B cell (primary cell): ENCODE data around the gene ERCC3. TPM values are rescaled to one million over a fixed set of nuclear protein-coding genes. Genes with fewer than 3 reads are reported as not detected.
A peak's percentile ranks its signal among the peaks of the same experiment; 100 is the strongest.

Experiments
- ATAC-seq: fragments of 200-7000 bp; cut with Tn5 transposase; one replicate; pipeline ENCODE4 v1.10.0; 2021; ENCODE audit warnings: low read depth, mild to moderate bottlenecking, moderate number of reproducible peaks, moderate library complexity
- CTCF ChIA-PET: fragments of 350-600 bp; sonication (Branson Sonifier 250); formaldehyde crosslinking; loops from one replicate; lab custom pipeline; 2021; ENCODE audit warnings: antibody characterized with exemption, inconsistent platforms; lab: Charles Lee
- POLR2A ChIA-PET: fragments of 350-600 bp; sonication (Branson Sonifier 250); formaldehyde crosslinking; loops from one replicate; lab custom pipeline; 2021; ENCODE audit warnings: antibody characterized with exemption; lab: Charles Lee
- DNase-seq: peaks from one replicate; pipeline ENCODE4 v3.0.0; 2013
- H2AFZ ChIP-seq: 2 replicates; pipeline ENCODE4 v1.6.1; 2012; ENCODE audit warnings: mild to moderate bottlenecking, low read depth, low read length; ENCODE audit not compliant: insufficient read depth, poor library complexity, severe bottlenecking
- H3K27ac ChIP-seq, 2 donors: 1 replicate in 1 of 2; 2 replicates in 1 of 2; pipeline ENCODE4 v1.5.1; 2012 to 2013; ENCODE audit warnings: low read length in 2 of 2, mild to moderate bottlenecking in 2 of 2, moderate library complexity in 1 of 2
- H3K27me3 ChIP-seq, 4 experiments: fragments of 200-600 bp in 1 of 4; sonication (generic) in 1 of 4; replicated peaks in 1 of 4; 1 replicate in 2 of 4; 2 replicates in 2 of 4; pipeline versions ENCODE4 v1.6.1 to v1.7.0; 2013 to 2016; ENCODE audit warnings: low read length in 3 of 4, mild to moderate bottlenecking in 2 of 4, mixed read lengths in 1 of 4, moderate library complexity in 1 of 4; ENCODE audit not compliant: insufficient read depth in 4 of 4, control insufficient read depth in 3 of 4; ENCODE audit errors: control extremely low read depth in 1 of 4
- H3K36me3 ChIP-seq, 2 experiments: replicated peaks in 1 of 2; 1 replicate in 1 of 2; 2 replicates in 1 of 2; pipeline versions ENCODE4 v1.6.1 to v1.7.1; 2013; ENCODE audit warnings: low read length in 1 of 2; ENCODE audit not compliant: insufficient read depth in 2 of 2, control insufficient read depth in 1 of 2; ENCODE audit errors: control extremely low read depth in 1 of 2, extremely low read depth in 1 of 2
- H3K4me1 ChIP-seq, 2 donors: fragments of 200-600 bp in 1 of 2; sonication (generic) in 1 of 2; 1 replicate in 1 of 2; 2 replicates in 1 of 2; pipeline versions ENCODE4 v1.5.1 to v1.6.1; 2013 to 2017; ENCODE audit warnings: low read length in 2 of 2; ENCODE audit not compliant: control insufficient read depth in 2 of 2, insufficient read depth in 2 of 2
- H3K4me2 ChIP-seq: replicated peaks from 2 replicates; pipeline ENCODE3; 2012; ENCODE audit warnings: mild to moderate bottlenecking, low read depth, low read length; ENCODE audit not compliant: poor library complexity, severe bottlenecking
- H3K4me3 ChIP-seq, 5 experiments: fragments of 200-600 bp in 1 of 5; sonication (generic) in 1 of 5; 1 replicate in 3 of 5; 2 replicates in 2 of 5; pipeline versions ENCODE4 v1.5.1 to v1.7.0; 2011 to 2016; ENCODE audit warnings: low read length in 4 of 5, mild to moderate bottlenecking in 4 of 5, low read depth in 2 of 5, control low read depth in 1 of 5, moderate library complexity in 1 of 5; ENCODE audit not compliant: insufficient read depth in 1 of 5; ENCODE audit errors: control extremely low read depth in 1 of 5, extremely low read depth in 1 of 5
- H3K79me2 ChIP-seq: fragments of 200-600 bp; sonication (generic); one replicate; pipeline ENCODE4 v1.6.0; 2016; ENCODE audit warnings: low read length; ENCODE audit not compliant: control insufficient read depth, insufficient read depth
- H3K9ac ChIP-seq: fragments of 200-600 bp; sonication (generic); 2 replicates; pipeline ENCODE4 v1.6.1; 2017; ENCODE audit warnings: mild to moderate bottlenecking, low read length, moderate library complexity
- H3K9me3 ChIP-seq, 3 donors: one replicate each; pipeline versions ENCODE4 v1.6.1 to v1.7.1; 2013; ENCODE audit warnings: low read length in 2 of 3; ENCODE audit not compliant: control insufficient read depth in 2 of 3, insufficient read depth in 1 of 3; ENCODE audit errors: control extremely low read depth in 1 of 3
- H4K20me1 ChIP-seq: 2 replicates; pipeline ENCODE4 v1.6.0; 2012; ENCODE audit warnings: mild to moderate bottlenecking, low read length; ENCODE audit not compliant: insufficient read depth, control insufficient read depth, poor library complexity, severe bottlenecking
- H3K27ac Mint-ChIP-seq: one replicate; pipeline ENCODE4 v1.8.0; 2021; ENCODE audit warnings: mixed read lengths
- H3K27me3 Mint-ChIP-seq: one replicate; pipeline ENCODE4 v1.8.0; 2021; ENCODE audit warnings: mixed read lengths
- H3K4me1 Mint-ChIP-seq: one replicate; pipeline ENCODE4 v1.8.0; 2021; ENCODE audit warnings: mixed read lengths
- H3K4me3 Mint-ChIP-seq: one replicate; pipeline ENCODE4 v1.8.0; 2021; ENCODE audit warnings: mixed read lengths
- H3K9me3 Mint-ChIP-seq: one replicate; pipeline ENCODE4 v1.8.0; 2022; ENCODE audit warnings: mixed read lengths; ENCODE audit not compliant: insufficient read depth
- CTCF ChIP-seq: fragments of 200-600 bp; IDR thresholded peaks from one replicate; pipeline ENCODE4 v1.8.0; 2022; ENCODE audit warnings: antibody characterized with exemption, mild to moderate bottlenecking
- EZH2 ChIP-seq: IDR thresholded peaks from 2 replicates; pipeline ENCODE4 v1.6.1; 2012; ENCODE audit warnings: borderline replicate concordance, low read depth, mild to moderate bottlenecking, moderate library complexity, low read length; ENCODE audit not compliant: insufficient read depth, poor library complexity, severe bottlenecking
- WGBS: methylation state at CpG from one replicate; pipeline ENCODE4 v1.1.5; 2013; ENCODE audit warnings: missing lambda C conversion rate; ENCODE audit not compliant: insufficient coverage; 5-methylcytosine and 5-hydroxymethylcytosine counted together
- intact Hi-C: fragments of 100-400 bp; cut with micrococcal nuclease; formaldehyde crosslinking; loops from one replicate; pipeline ENCODE4 v1.10.0; 2022
- polyA plus RNA-seq: library from polyadenylated mRNA; depleted of rRNA; stranded (reverse); fragments of >200 nt; gene quantifications from 2 replicates; pipeline ENCODE4 v1.2.3, GENCODE V29; 2012
- total RNA-seq, 2 donors: library from RNA; stranded (reverse); fragments of 120-200 nt in 1 of 2; gene quantifications; 1 replicate in 1 of 2; 2 replicates in 1 of 2; pipeline versions ENCODE4 v1.2.3 to v1.2.4, GENCODE V29; 2013 to 2022

The ERCC3 gene
- total and polyA plus RNA-seq, 2 donors (not counting 1 experiment from before 2014, with no cell fraction given) = 74.4 to 79.3 TPM

- H3K4me3 Mint-ChIP-seq = peak overlapping the region; percentile 87
- H3K36me3 ChIP-seq = no peaks in the 10 kb centered on the region
- peaks cover 64% of the 10 kb centered on the region for H3K27me3 Mint-ChIP-seq
- ChIA-PET POLR2A (no interaction called here), CTCF (no interaction called here)
- H3K27me3 ChIP-seq = peaks cover 0 to 55% (median 33%) of the 10 kb centered on the region in 4 experiments
- peak overlapping the region; percentile 86 for H3K4me2 ChIP-seq
- no peaks in the 10 kb centered on the region for H4K20me1 ChIP-seq
- no peak overlapping the region for H3K27ac Mint-ChIP-seq
- TF ChIP-seq EZH2 (no peak), CTCF (no peak)
- peak; percentile 28 for DNase-seq
- no peak for ATAC-seq
- no peak overlapping the region for H3K27ac ChIP-seq
- peaks cover 17% of the 10 kb centered on the region for H3K4me1 Mint-ChIP-seq
- peak overlapping the region; percentile 35 for H2AFZ ChIP-seq
- H3K4me3 ChIP-seq = peak overlapping the region in 1 of 5 experiments; percentile 25
- intact Hi-C loops = no loop called here
- peaks cover 24 to 27% of the 10 kb centered on the region in 2 donors for H3K4me1 ChIP-seq
- H3K79me2 ChIP-seq = no peaks in the 10 kb centered on the region
- WGBS = 21% methylated on average over 15 of the region's 31 CpGs
- H3K9ac ChIP-seq = peak overlapping the region; percentile 43
- H3K9me3 Mint-ChIP-seq = peaks cover 2% of the 10 kb centered on the region
- H3K9me3 ChIP-seq = peaks cover 0 to 23% (median 3%) of the 10 kb centered on the region in 3 donors
Observed at GRCh38 chr2:127220768-127221527, 73.0 kb downstream of the ERCC3 start.
